GM12872 (cell line): ENCODE data around the gene DCAF4L1.

Experiments
- CTCF ChIP-seq: IDR thresholded peaks from 3 replicates; pipeline ENCODE4 v1.5.1; 2011; ENCODE audit warnings: low read depth, mild to moderate bottlenecking, low read length, moderate library complexity; ENCODE audit not compliant: insufficient read depth

The DCAF4L1 gene

GRCh38 chr4:42008011-42008786 lies 26.6 kb downstream of the DCAF4L1 start:
- TF ChIP-seq CTCF, result no peak

- TF ChIP-seq CTCF, result no peak
Measured at GRCh38 chr4:42015438-42015837, 33.9 kb downstream of the DCAF4L1 start.

- TF ChIP-seq CTCF, result no peak
Measured at GRCh38 chr4:42018451-42018850, 36.9 kb downstream of the DCAF4L1 start.
